G401.6 (cell line): ENCODE data around the gene KIR2DL3.

Experiments used
- FAIRE-seq: peaks from 2 replicates; lab custom pipeline; 2012; peaks lifted over from hg19 to GRCh38; lab: Jason Lieb, UNC

The KIR2DL3 gene

DNA sequence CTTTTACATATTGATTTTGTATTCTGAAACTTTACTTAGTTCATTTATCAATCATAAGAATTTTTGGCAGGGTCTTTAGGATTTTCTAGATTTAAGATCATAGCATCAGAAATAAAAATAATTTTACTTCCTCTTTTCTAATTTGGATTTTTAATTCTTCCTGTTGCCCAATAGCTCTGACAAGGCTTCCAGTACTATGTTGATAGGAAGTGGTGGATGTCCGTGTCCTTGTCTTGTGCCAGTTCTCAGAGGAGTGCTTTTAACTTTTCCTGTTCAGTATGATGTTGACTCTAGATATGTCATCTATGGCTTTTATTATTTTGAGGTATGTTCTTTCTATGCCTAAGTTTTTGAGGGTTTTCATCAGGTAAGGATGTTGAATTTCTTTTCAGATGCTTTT, 57.4 kb downstream of the KIR2DL3 start:
- FAIRE-seq = no peak
